GM18505 (cell line): ENCODE data around the gene TMEM164.

Experiments
- ATAC-seq: cut with Tn5 transposase; IDR thresholded peaks from one replicate; pipeline ENCODE4 v1.9.1; 2021; ENCODE audit not compliant: unreplicated experiment
- POLR2A ChIP-seq: IDR thresholded peaks from 4 replicates; pipeline ENCODE4 v1.6.1; 2011; ENCODE audit warnings: borderline replicate concordance; ENCODE audit not compliant: insufficient read depth, insufficient read length; ENCODE audit errors: extremely low read depth

The TMEM164 gene

DNA sequence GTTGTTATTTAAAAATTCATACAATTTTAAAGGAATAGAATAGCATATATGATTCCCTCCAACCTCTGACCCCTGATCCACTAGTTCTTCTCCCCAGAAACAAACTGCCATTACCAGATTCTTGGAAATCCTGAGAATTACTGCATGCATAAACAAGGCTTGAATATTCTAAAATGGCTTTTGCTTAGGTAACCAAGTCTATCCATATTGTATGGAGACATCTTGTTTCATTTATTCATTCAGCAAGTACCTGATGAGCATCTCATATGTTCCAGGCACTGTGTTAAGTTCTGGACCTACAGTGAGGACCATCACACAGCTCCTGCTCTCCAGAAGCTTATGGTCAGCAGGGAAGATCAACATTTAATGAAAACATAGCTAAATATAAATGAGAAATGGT, 49.4 kb downstream of the TMEM164 start:
- ATAC-seq = no peak

DNA sequence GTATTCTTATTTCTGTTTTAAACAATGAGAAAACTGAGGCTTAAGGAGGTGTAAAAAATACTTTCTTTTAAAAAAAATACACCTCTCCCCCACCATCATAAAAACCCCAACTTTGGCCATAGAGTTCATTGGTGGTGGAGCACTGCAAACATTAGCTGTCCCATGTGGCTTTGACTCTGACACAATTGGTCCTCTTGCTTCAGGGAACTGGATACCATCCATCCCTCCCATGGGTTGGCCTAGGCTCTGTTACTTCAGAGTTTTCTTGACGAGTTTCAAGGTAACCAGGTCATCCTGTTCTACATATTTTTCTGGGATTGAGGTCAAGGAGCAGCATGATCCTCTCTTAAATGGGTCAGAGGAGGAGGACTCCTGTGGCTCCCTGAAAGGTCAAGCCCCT, 50.5 kb downstream of the TMEM164 start:
- TF ChIP-seq POLR2A = no peak
- no peak for ATAC-seq

More for the DNA sequence above, 49.4 kb downstream of the TMEM164 start:
- TF ChIP-seq POLR2A = no peak

DNA sequence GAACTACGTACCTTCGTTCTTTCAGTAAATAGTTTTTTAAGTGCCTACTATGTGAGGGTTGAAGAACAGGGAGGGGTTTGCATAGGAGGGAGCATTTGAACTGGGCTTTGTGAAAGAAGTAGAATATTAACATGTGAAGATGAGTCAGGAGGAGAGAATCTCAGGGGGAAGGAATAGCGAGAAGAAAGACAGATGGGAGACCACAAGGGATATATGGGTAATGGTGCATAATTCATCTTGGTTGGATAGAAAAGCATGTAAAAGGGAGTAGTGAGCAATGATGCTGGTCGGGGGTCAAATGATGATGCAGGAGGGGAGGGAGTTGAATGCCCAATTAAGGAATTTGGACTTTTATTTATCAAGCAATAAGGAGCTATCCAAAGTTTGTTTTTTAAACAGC, 52.7 kb downstream of the TMEM164 start:
- ATAC-seq = no peak
- TF ChIP-seq POLR2A = no peak

DNA sequence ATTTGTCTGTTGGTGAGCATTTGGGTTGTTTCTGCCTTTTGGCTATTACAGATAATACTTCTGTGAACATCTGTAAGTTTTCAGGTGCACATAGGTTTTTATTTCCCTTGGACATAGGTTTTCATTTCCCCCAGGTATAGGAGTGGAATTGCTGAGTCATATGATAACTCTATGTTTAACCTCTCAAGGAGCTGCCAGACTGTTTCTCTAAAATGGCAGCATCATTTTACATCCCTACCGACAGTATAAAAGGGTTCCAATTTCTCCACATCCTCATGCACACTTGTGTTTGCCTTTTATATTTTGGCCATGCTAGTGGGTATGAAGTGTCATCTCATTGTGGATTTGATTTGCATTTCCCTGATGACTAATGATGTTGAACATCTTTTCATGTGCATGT, 53.5 kb downstream of the TMEM164 start:
- TF ChIP-seq POLR2A = no peak
- no peak for ATAC-seq

DNA sequence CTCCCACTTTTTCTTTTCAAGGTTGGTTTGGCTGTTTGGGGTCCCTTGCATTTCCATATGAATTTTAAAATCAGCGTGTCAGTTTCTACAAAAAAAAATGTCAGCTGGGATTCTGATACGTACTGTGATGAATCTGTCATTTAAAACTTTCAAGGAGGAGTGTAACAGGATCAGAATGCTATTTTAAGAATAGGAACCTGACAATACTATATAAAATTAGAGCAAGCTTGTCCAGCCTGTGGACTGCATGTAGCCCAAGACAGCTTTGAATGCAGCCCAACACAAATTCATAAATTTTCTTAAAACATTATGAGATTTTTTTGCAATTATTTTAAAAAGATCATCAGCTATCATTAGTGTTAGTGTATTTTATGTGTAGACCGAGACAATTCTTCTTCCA, 56.5 kb downstream of the TMEM164 start:
- no peak for TF ChIP-seq POLR2A
- no peak for ATAC-seq

DNA sequence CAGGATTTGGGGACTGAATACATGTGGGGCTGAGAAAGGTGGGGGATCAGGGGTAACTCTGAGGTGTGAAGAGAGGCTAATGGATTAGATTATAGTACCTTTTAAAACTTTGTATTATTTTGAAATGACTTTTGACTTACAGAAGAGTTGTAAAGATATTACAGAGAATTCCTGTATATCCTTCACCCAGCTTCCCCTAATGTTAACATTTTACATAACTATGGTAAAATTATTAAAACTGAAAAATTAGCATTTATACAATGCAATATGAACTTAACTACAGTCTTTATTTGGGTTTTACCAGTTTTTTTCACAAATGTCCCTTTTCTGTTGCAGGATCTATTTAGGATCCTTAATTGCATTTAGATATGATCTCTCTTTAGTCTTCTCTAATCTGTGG, 57.4 kb downstream of the TMEM164 start:
- ATAC-seq = no peak
- TF ChIP-seq POLR2A = no peak

DNA sequence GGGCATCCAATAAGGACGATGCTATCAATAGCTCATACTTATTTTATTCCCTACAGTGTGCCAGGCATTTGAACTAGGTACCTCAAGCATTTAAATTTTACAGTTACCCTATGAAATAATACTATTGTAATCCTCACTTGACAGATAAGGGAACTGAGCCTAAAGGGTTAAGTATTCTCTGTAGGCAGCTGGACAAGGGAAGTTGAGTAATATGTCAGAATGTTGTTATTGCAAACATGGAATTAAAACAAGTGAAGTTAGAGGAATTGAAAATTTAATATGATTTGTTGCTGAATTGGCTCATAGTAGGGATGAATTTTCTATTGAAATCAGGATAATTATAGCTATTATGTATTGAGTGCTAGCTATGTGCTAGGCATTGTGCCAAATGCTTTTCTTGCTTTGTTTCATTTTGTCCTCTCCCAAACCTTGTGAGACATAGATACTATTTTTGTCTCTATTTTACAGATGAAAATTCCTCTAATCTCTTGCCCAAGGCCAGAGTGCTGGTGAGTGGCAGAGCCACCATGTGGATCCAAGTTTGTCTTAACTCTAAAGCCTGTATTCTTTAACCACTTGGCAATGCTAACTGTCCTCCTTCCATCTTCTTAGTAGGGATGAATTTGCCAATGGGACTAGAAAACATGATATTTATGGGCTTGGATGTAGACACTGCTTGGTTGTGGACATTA, 58.1 kb downstream of the TMEM164 start:
- ATAC-seq = no peak
- no peak for TF ChIP-seq POLR2A

DNA sequence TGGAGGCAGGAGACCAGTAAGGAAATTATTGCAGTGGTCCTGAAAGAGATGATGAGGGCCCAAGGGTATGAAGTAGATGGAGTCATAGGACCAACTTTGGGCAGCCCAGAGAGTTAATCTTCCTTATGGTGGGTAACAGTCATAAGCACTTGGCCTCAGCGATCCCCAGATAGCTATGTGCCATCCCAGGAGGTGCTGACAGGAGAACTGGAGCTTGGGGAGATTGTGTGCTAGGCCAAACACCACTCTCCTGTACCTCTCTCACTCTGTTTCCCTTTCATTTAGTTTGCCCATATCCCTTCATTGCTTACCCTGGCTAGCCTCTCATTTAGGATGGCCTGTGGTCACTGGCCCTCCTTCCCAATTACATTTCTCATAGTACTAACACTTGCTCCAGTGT, 60.0 kb downstream of the TMEM164 start:
- TF ChIP-seq POLR2A = no peak
- no peak for ATAC-seq

DNA sequence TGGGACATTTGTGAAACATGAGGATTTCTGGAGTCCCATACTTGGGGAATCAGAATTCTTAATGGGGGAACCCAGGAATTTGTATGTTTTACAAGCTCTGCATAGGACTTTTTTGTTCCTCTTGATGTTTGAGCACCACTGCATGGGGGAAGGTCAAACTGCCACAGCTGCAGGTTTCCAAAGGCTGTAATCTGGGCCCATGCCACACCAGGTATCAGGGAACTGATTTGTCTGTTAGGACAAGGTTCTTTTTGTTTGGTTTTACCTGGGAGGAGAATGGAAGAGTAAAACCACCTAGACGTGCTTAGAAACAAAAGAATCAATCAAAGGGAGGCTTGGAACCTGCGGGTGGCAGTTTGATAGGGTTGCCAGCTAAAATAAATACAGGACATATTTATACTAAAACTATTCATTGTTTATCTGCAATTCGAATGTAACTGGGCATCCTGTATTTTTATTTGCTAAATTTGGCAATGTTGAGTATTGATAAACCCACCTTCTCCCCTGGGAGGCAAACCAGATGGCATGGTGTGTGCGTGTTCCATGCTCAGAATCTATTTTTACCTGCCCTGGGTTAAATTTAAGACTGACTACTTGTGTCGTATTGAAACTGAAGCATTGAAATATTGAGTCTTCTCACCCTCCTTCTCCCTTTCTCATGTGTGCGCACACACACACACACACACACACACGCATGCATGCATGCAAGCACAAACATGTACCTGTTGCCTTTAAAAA, 63.7 kb downstream of the TMEM164 start:
- no peak for TF ChIP-seq POLR2A
- no peak for ATAC-seq

DNA sequence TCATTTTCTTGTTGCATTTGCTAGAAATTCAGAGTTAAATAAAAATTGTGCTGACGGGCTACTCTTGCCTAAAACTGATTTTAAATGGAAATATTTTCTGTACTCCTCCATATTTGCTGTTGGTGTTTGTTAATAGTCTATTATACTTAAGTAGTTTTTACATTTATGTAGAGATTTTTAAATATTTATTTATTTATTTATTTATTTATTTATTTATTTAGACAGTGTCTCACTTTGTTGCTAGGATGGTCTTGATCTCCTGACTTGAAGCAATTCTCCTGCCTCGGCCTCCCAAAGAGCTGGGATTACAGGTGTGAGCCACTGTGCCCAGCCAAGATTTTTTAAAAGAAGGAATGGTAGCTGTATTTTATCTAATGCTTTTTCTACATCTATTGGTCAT, 68.1 kb downstream of the TMEM164 start:
- no peak for ATAC-seq
- no peak for TF ChIP-seq POLR2A

DNA sequence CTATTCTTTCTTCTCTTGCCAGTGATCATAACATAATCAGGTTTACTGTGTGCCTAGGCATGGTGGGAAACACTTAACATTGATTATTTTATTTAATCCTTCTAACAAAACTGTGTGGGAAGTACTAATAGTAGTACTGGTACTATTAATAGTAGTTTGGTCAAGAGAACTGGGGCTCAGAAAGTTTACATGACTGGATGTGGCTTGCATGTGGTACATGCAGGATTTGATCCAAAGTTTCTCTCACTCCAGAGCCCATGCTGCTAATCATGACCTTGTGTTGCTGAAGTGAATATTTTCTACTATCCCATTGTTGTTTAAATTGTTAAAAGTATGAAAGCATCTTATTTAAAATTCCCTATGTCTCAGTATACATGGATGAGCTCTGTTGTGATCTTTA, 78.4 kb downstream of the TMEM164 start:
- TF ChIP-seq POLR2A = no peak
- ATAC-seq = no peak

DNA sequence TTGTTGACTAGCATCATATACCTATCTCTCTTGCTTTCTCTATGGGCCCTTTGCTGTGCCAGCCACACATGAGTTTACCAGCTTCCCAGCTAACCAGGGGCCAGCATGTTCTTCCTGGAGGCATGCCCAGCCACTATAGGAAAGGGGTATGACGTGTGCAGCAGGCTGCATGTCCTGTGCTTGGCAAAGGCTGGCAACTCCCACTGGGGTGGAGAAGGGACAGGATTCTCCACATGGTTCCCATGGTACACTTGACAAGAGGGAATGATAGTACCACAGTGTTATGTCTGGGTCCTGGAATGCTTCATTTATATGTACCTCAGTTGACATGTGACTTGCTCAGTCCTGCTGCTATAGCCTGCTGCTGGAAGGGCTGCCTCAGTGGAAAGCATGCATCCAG, 78.8 kb downstream of the TMEM164 start:
- ATAC-seq = no peak
- TF ChIP-seq POLR2A = no peak

DNA sequence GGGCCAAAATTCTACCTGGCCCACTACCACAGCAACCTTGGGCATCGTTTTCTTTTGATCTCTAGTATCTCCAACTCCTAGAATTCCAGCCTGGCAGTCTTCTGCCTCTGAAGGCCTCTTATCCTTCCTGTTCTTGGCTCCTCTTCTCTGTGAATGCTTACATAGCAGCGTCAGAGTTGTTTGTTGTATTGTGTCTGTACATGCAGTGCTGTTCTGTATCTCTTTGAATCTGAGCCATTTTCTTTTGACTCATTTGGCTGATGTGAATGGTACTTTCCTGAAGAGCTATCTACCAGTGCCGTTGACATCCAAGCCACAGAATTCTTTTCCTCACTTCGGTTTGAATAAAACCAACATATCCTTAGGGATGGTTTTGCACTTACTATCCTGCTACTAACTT, 79.2 kb downstream of the TMEM164 start:
- no peak for ATAC-seq
- TF ChIP-seq POLR2A = no peak

DNA sequence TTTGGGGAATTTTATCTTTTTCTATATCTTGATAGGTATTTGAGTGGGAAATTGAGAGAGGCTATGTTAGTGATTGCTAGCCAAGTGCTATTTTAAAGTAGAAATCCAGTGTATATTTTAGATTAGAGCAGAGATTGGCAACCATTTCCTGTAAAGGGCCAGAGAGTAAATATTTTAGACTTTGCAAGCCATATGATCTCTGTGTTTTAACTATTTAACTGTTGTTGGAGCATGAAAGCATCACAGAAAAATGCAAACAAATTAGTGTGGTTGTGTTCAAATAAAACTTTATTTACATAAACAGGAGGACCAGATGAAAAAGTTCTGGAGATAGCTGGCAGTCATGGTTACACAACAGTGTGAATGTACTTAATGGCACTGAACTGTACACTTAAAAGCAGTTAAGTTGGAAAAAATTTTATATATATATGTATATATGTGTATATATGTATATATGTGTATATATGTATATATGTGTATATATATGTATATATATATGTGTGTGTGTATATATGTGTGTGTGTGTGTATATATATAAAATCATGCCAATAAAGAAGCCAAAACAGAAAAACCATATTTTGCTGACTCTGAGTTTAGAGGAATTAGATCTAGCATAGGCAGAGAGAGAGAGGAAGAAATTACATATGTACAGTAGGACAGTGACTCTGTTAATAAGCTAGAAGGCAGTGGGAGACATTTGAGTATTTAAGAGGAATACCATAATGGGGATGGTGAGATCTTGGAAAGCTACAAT, 83.4 kb downstream of the TMEM164 start:
- ATAC-seq = no peak

More for the DNA sequence above, 83.4 kb downstream of the TMEM164 start:
- no peak for TF ChIP-seq POLR2A
